WTC11 (cell line): ENCODE data around the gene KCTD16. TPM values are rescaled to one million over a fixed set of nuclear protein-coding genes. Genes with fewer than 3 reads are reported as not detected.

Experiments used
- ATAC-seq: fragments of 200-7000 bp; cut with Tn5 transposase; 2 replicates; pipeline ENCODE4 v1.10.0; 2021; ENCODE audit warnings: mild to moderate bottlenecking, moderate library complexity
- CTCF ChIA-PET: fragments of 300-600 bp; sonication (Branson Sonifier 250); formaldehyde crosslinking; loops from one replicate; lab custom pipeline; 2021; ENCODE audit warnings: antibody characterized with exemption; lab: Charles Lee
- POLR2A ChIA-PET: fragments of 350-600 bp; sonication (Branson Sonifier 250); formaldehyde crosslinking; loops from one replicate; lab custom pipeline; 2021; ENCODE audit warnings: antibody characterized with exemption; lab: Charles Lee
- DNase-seq: peaks from one replicate; pipeline ENCODE4 v3.0.0; 2021; ENCODE audit warnings: low spot score
- H3K27ac Mint-ChIP-seq: 2 replicates; pipeline ENCODE4 v1.8.0; 2021; ENCODE audit warnings: mixed read lengths
- H3K27me3 Mint-ChIP-seq: 2 replicates; pipeline ENCODE4 v1.8.0; 2021; ENCODE audit warnings: low read depth, mild to moderate bottlenecking, moderate library complexity, mixed read lengths
- H3K36me3 Mint-ChIP-seq: 2 replicates; pipeline ENCODE4 v1.8.0; 2021; ENCODE audit warnings: mixed read lengths
- H3K4me1 Mint-ChIP-seq: 2 replicates; pipeline ENCODE4 v1.8.0; 2022; ENCODE audit warnings: mixed read lengths
- H3K4me3 Mint-ChIP-seq: 2 replicates; pipeline ENCODE4 v1.8.0; 2021; ENCODE audit warnings: mild to moderate bottlenecking, moderate library complexity, mixed read lengths
- H3K9me3 Mint-ChIP-seq: 2 replicates; pipeline ENCODE4 v1.8.0; 2021; ENCODE audit warnings: mixed read lengths
- ATF2 ChIP-seq: sonication (generic); formaldehyde crosslinking; IDR thresholded peaks from 2 replicates; pipeline ENCODE4 v1.8.1; 2022; ENCODE audit warnings: low read depth, missing genetic modification reagents, borderline replicate concordance
- CDX4 ChIP-seq: fragments of 250-450 bp; sonication (Bioruptor Pico); IDR thresholded peaks from 2 replicates; pipeline ENCODE4 v1.9.0; 2021; ENCODE audit warnings: moderate library complexity, mild to moderate bottlenecking, inconsistent platforms, borderline replicate concordance
- ERG ChIP-seq: fragments of 250-450 bp; sonication (Bioruptor Pico); IDR thresholded peaks from 2 replicates; pipeline ENCODE4 v1.8.0; 2021; ENCODE audit warnings: mild to moderate bottlenecking
- ESRRA ChIP-seq: sonication (generic); formaldehyde crosslinking; IDR thresholded peaks from 2 replicates; pipeline ENCODE4 v1.8.1; 2022; ENCODE audit warnings: mild to moderate bottlenecking, missing genetic modification reagents, borderline replicate concordance
- FOXP4 ChIP-seq: sonication (generic); formaldehyde crosslinking; IDR thresholded peaks from 2 replicates; pipeline ENCODE4 v1.8.0; 2022; ENCODE audit warnings: mild to moderate bottlenecking, missing genetic modification reagents
- MAX ChIP-seq: sonication (generic); formaldehyde crosslinking; IDR thresholded peaks from 2 replicates; pipeline ENCODE4 v1.8.0; 2022; ENCODE audit warnings: mild to moderate bottlenecking, missing genetic modification reagents
- MXD4 ChIP-seq: fragments of 250-450 bp; sonication (Bioruptor Pico); IDR thresholded peaks from 2 replicates; pipeline ENCODE4 v1.8.0; 2021; ENCODE audit warnings: mild to moderate bottlenecking, moderate library complexity, borderline replicate concordance
- NFE2L1 ChIP-seq: sonication (generic); formaldehyde crosslinking; IDR thresholded peaks from 2 replicates; pipeline ENCODE4 v1.8.1; 2023; ENCODE audit warnings: missing genetic modification reagents
- PRDM15 ChIP-seq: sonication (generic); formaldehyde crosslinking; IDR thresholded peaks from 2 replicates; pipeline ENCODE4 v1.8.0; 2022; ENCODE audit warnings: missing genetic modification reagents
- SOX15 ChIP-seq: fragments of 250-450 bp; sonication (Bioruptor Pico); IDR thresholded peaks from 2 replicates; pipeline ENCODE4 v1.9.0; 2021; ENCODE audit warnings: mild to moderate bottlenecking
- TEAD1 ChIP-seq: sonication (generic); formaldehyde crosslinking; IDR thresholded peaks from 2 replicates; pipeline ENCODE4 v1.8.0; 2022; ENCODE audit warnings: mild to moderate bottlenecking, missing genetic modification reagents
- TEAD4 ChIP-seq: sonication (generic); formaldehyde crosslinking; IDR thresholded peaks from 2 replicates; pipeline ENCODE4 v1.8.0; 2022; ENCODE audit warnings: mild to moderate bottlenecking, missing genetic modification reagents
- TP53 ChIP-seq: sonication (generic); formaldehyde crosslinking; IDR thresholded peaks from 2 replicates; pipeline ENCODE4 v1.8.1; 2023; ENCODE audit warnings: mild to moderate bottlenecking, missing genetic modification reagents
- ZNF121 ChIP-seq: sonication (generic); formaldehyde crosslinking; IDR thresholded peaks from 2 replicates; pipeline ENCODE4 v1.8.0; 2023; ENCODE audit warnings: missing genetic modification reagents
- ZNF138 ChIP-seq: sonication (generic); formaldehyde crosslinking; conservative IDR thresholded peaks from 2 replicates; pipeline ENCODE4 v1.8.1; 2022; ENCODE audit warnings: mild to moderate bottlenecking, moderate library complexity, missing genetic modification reagents
- ZNF317 ChIP-seq: sonication (generic); formaldehyde crosslinking; IDR thresholded peaks from 2 replicates; pipeline ENCODE4 v1.8.1; 2023; ENCODE audit warnings: low read depth, mild to moderate bottlenecking, moderate library complexity, missing genetic modification reagents, borderline replicate concordance
- ZNF416 ChIP-seq: fragments of 250-450 bp; sonication (Bioruptor Pico); IDR thresholded peaks from 2 replicates; pipeline ENCODE4 v1.9.0; 2021; ENCODE audit warnings: mild to moderate bottlenecking, inconsistent platforms
- ZNF425 ChIP-seq: fragments of 250-450 bp; sonication (Bioruptor Pico); conservative IDR thresholded peaks from 2 replicates; pipeline ENCODE4 v1.9.0; 2021; ENCODE audit warnings: mild to moderate bottlenecking
- total RNA-seq: library from RNA; stranded (reverse); gene quantifications from 3 replicates; pipeline ENCODE4 v1.2.3, GENCODE V29; 2021

KCTD16 gene
- total RNA-seq, 1 experiment from 2014 or later: 0.20 TPM

GRCh38 chr5:144151026-144151425 is 19.6 kb upstream of the KCTD16 start:
- TF ChIP-seq ESRRA (CRISPR knock-in tag) (no peak), PRDM15 (CRISPR knock-in tag) (no peak), ZNF416 (CRISPR knock-in tag) (no peak), ERG (CRISPR knock-in tag) (no peak), ZNF425 (CRISPR knock-in tag) (no peak), CDX4 (no peak), SOX15 (CRISPR knock-in tag) (no peak)
- TF ChIP-seq, all 79 proteins: peak for 0
- H3K4me3 Mint-ChIP-seq: no peak overlapping the region
- H3K27ac Mint-ChIP-seq: no peak overlapping the region
- ChIA-PET POLR2A (interaction anchor here (0.7 kb wide), 1 partner anchor 153 kb away, joined by 3 read pairs; no protein-coding TSS in a partner anchor), CTCF (interaction anchor here (1.0 to 1.2 kb wide), 2 partner anchors 8 to 20 kb away, joined by 3 read pairs; partner anchors contain the start of genes KCTD16 and YIPF5)
- no peaks in the 10 kb centered on the region for H3K4me1 Mint-ChIP-seq
- DNase-seq (no peak), ATAC-seq (no peak)
- H3K9me3 Mint-ChIP-seq: no peaks in the 10 kb centered on the region
- H3K36me3 Mint-ChIP-seq: no peaks in the 10 kb centered on the region
- no peaks in the 10 kb centered on the region for H3K27me3 Mint-ChIP-seq

GRCh38 chr5:144156767-144157171 is 13.9 kb upstream of the KCTD16 start:
- POLR2A ChIA-PET: no interaction called here
- no peak for ATAC-seq

More at GRCh38 chr5:144156767-144157171, 13.9 kb upstream of the KCTD16 start:
- H3K4me1 Mint-ChIP-seq: no peaks in the 10 kb centered on the region
- no peak for DNase-seq
- H3K36me3 Mint-ChIP-seq: peaks cover 12% of the 10 kb centered on the region
- CTCF ChIA-PET: interaction anchor here (0.5 kb wide), 1 partner anchor 104 kb away, joined by 6 read pairs; no protein-coding TSS in a partner anchor
- H3K27ac Mint-ChIP-seq: no peak overlapping the region
- no peaks in the 10 kb centered on the region for H3K27me3 Mint-ChIP-seq
- no peak overlapping the region for H3K4me3 Mint-ChIP-seq
- H3K9me3 Mint-ChIP-seq: no peaks in the 10 kb centered on the region
- TF ChIP-seq MAX (CRISPR knock-in tag) (no peak), TEAD4 (no peak), NFE2L1 (CRISPR knock-in tag) (no peak), TEAD1 (CRISPR knock-in tag) (no peak), ZNF121 (CRISPR knock-in tag) (no peak), ZNF138 (CRISPR knock-in tag) (no peak), ATF2 (CRISPR knock-in tag) (no peak), TP53 (CRISPR knock-in tag) (no peak), SOX15 (CRISPR knock-in tag) (no peak), ZNF317 (CRISPR knock-in tag) (no peak), FOXP4 (CRISPR knock-in tag) (no peak), MXD4 (CRISPR knock-in tag) (no peak)
